AG09319 (cell line): Measurements from ENCODE around the gene DEDD2.

ENCODE experiments used
- DNase-seq: peaks from one replicate; pipeline ENCODE4 v3.0.0-alpha.2; 2010; ENCODE audit warnings: low read depth; ENCODE audit errors: extremely low read depth
- CTCF ChIP-seq: IDR thresholded peaks from 2 replicates; pipeline ENCODE4 v1.5.1; 2011; ENCODE audit warnings: low read depth, mild to moderate bottlenecking, inconsistent platforms, low read length, moderate library complexity

DEDD2 gene

GRCh38 chr19:42199440-42200115 lies 17.9 kb downstream of the DEDD2 start:
- no peak for TF ChIP-seq CTCF

GRCh38 chr19:42198676-42199439 lies 18.6 kb downstream of the DEDD2 start:
- no peak for DNase-seq
- no peak for TF ChIP-seq CTCF

More at GRCh38 chr19:42199440-42200115, 17.9 kb downstream of the DEDD2 start:
- no peak for DNase-seq

- no peak for DNase-seq
- TF ChIP-seq CTCF = no peak
Measured at GRCh38 chr19:42197375-42197817, 20.1 kb downstream of the DEDD2 start.

- no peak for DNase-seq
- TF ChIP-seq CTCF = no peak
Measured at GRCh38 chr19:42196011-42197001, 21.2 kb downstream of the DEDD2 start.

GRCh38 chr19:42193706-42194105 lies 23.8 kb downstream of the DEDD2 start:
- no peak for TF ChIP-seq CTCF
- no peak for DNase-seq

- no peak for DNase-seq
- TF ChIP-seq CTCF = no peak
Measured at GRCh38 chr19:42193294-42193693, 24.2 kb downstream of the DEDD2 start.

- DNase-seq = no peak
- TF ChIP-seq CTCF = no peak
Measured at GRCh38 chr19:42191855-42192254, 25.6 kb downstream of the DEDD2 start.
